HG03571 (cell line): ENCODE measurements around the gene SIGLEC1.

ENCODE experiments used
- ATAC-seq: cut with Tn5 transposase; IDR thresholded peaks from one replicate; pipeline ENCODE4 v1.9.1; 2021; ENCODE audit not compliant: unreplicated experiment

SIGLEC1 gene

GRCh38 chr20:3681352-3681930 lies 31.0 kb downstream of the SIGLEC1 start:
- no peak for ATAC-seq

DNA sequence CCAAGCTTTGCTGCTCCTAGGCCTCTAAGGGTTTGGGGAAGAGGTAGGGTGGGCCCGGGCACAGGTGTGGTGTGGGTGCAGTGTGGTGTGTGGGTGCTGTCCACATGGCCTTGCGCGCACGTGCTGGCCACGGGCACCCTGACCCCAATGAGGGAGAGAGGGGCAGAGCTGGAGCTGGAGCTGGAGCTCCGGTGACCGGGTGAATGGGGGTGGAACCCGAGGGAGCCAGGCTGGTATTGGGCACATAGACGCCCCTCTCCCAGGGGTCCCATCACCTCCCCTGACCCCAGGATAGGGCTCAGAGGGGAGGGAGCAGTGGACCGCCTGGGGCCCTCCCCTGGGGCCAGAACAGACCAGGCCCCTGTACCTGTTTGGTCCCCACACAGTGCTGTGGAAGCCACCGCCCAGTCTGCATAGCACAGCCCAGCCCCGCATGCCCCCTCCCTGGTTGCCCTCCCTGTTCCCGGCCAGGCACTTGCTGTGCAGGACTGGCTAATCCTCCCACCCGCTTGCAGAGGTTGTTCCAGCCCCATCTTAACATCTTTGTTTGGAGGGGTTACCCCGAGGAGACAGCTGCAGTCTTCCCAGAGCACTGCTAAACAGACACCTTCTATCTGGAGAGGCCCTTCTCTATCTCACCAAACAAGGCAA lies 31.6 kb downstream of the SIGLEC1 start:
- ATAC-seq = no peak

DNA sequence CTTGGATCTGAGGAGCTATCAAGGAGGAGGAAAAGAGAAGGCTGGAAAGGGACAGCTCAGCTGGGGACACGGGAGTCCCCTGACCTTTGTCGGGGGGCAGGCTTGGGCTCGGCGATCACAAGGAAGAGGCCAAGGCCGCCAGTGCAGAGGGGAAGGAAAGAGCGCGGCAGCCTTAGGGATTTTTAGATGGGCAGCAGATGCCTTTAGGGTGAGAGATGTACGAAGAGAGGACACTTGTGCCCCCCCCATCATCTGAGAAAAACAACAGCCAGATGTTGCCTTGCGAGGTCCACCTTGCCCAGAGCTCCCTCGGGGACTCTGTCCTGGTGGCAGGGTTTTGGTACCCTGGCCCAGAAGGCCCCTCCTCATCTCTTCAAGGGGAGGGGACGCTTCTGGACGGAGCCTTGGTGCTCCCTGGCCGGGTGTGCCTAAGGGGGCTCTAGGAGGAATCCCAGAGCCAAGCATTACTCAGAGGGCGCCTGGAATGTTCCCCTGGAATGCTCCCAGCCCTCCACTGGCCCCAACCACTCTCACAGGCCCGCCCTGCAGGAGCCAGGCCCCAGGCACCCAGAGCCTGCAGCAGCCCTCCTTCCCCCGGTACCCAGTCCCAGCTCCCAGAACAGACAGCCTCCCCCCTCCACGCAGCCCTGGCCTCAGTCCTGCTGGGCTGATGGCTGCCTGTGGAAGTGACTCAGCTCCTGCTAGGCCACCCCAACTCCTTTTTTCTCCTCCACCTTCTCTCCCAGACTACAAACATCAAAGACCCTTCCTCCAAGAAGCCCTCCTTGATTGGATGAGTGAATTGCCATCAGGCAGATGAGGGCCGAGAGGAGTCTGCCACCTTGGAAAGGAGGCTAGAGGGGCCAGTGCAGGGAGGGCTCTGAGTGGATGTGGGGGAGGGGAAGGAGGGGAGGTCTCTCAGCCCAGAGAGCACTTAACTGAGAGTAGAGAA lies 32.4 kb downstream of the SIGLEC1 start:
- no peak for ATAC-seq

DNA sequence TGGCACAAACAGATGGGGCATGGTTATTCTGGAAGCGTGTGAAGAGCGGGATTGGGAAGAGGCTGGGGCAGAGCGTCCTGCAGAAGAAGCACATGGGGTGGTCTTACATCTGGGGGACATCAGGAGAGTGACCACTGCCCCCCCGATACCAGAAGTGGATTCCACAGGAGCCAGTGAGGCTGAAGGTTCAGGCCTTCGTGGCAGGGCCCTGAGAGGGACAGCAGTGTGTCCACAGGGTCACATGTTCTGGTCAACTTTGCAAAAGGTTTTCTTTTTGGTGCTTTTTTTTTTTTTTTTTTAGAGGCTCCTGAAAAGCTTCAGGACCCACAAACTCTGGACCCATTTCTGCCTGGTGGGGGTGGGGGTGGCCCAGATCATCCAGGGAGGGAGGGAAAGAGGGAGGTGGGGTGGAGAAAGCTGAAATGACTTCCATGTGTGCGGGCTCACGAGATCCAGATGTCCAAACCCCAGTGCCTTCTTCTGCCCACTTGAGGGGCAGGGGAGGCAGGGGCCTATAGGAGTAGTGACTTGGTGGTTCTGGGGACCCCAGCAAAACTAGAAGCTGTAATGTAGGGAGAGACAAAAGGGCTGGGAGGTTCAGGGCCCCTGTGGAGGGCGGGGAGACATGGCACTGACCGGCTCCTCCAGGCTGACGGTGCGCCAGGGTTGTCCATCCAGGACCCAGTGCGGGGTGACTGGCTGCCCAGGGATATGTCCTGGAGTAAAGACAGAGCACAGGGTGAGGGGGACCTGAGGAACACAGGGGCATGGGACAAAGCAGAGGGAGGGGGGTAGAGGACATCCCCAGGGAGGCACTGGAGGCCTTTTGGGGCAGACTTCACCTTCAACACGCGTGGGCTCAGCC lies 33.3 kb downstream of the SIGLEC1 start:
- no peak for ATAC-seq

GRCh38 chr20:3678198-3678597 lies 34.2 kb downstream of the SIGLEC1 start:
- ATAC-seq = no peak

DNA sequence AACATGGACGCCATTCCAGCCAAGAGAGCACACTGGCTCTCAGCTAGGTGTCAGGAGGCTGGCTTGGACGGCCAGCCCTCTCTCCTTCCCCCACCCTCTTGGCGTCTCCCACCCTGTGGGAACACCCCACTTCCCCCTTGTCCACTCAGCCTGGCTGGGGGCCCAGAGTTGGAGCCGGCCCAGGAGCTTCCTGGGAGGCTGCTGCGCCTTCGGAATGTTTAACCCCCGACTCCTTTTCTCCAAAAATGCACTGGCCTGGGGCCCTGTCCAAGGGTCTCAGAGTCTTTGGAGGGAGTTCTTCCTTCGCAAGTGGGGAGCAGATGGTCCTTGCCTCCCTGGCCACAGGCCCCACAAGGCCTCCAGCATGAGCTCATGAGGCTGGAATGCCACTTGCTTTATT lies 34.7 kb downstream of the SIGLEC1 start:
- ATAC-seq = no peak

DNA sequence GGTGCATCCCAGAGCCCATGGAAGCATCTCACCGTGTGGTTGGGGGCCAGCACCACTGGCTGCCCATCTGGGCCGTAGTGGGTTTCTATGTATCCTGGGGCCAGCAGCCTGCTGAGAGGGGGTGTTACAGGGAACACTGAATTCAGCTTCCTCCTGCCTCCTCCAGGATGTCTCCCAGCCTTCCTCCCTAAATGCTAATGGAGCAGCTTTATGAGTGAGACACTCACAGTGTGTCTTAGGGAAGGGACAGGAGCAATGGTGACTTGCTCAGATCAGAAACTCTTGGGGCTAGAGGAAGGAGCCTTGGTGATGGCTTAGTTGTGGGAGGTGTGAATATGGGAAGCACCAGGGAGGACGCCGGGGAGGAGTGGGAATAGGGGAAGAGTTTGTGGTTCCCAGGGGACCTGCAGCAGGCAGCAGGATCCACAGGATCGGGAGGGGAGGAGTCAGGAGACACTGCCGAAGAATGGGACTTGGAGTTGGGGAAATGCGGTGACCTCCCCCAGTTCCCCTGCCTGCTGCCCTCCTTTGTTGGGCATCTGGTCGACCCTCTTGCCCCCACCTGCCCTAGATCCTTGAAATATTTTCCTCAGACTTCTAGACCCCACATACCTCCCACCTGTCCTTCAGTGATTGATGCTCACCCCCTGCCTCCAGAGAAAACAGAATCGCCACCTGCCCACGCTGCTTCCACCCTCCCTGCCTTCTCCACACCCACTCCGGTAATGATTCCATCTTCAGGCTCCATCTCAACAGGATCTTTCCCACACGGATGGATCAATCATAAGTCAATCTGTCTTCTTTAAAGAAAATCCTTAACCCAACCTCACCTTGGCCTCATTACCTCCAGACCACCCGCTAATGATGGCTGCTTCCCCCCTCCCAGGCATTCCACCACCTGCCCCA lies 37.2 kb downstream of the SIGLEC1 start:
- ATAC-seq = no peak

- no peak for ATAC-seq
Observed at GRCh38 chr20:3674447-3674846, 38.0 kb downstream of the SIGLEC1 start.

DNA sequence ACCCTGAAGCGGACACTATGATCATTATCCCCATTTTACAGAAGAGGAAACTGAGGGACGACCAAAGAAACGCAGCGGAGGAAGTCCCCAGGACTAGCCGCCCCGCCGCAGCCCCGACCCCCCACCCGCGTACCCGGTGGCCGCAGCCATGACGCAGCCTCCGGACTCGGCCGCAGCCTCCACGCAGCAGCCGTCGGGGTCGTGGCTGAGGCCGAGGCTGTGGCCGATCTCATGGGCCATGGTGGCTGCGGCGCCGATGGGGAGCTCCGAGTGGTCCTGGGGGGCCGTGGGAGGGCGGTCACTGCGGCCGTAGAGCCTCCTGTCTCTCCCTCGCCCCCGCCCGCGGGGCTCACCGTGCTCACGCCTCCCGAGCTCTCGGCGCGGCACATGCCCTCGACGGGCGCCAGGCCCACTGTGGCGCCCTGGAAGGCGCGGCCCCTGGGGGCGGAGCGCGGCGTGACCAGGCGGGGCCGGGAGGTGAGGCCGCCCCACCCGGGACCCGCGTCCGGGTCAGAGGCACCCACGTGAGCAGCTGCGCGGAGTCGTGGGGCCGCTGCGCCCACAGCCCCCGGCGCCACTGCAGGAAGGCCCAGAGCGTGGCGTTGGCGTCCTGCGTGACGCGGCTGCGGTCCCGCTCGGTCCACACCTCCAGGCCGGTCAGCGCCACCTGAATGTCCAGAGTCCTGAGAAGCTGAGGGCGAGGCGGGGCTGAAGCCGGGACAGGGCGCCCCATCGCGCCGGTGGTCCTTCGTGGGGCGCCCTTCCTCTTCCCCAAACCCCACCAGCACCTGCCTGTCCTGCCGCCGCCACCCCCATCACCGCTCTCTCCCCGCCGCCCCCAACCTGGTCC lies 39.0 kb downstream of the SIGLEC1 start:
- ATAC-seq = no peak

DNA sequence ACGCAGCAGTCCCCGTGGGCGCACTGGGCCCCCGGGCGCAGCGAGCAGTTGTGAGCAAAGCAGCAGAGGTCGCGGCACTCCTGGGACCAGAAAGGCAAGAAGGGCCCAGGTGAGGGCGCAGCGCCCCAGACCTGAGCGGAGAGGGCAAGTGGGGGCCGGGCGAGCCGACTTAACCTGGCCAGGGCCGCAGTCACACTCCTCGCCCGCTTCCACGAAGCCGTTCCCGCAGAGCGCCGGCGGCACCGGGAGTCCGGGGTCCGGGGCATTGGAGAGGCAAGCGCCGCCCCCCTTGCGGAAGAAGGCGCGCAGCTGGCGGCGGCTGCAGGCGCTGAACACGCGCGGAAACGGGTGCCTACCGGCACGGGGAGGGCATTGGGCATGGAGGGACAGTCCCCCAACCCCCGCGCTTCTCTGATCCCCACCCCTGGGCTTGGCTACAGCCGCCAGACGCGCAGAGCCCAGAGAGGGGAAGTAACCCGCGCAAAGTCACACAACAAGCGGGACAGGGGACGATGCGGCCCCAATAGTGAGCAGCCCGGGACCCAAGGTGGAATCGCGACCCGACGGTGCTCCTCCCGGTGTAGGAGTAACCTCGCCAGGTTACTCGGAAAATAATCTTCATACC lies 39.7 kb downstream of the SIGLEC1 start:
- no peak for ATAC-seq

DNA sequence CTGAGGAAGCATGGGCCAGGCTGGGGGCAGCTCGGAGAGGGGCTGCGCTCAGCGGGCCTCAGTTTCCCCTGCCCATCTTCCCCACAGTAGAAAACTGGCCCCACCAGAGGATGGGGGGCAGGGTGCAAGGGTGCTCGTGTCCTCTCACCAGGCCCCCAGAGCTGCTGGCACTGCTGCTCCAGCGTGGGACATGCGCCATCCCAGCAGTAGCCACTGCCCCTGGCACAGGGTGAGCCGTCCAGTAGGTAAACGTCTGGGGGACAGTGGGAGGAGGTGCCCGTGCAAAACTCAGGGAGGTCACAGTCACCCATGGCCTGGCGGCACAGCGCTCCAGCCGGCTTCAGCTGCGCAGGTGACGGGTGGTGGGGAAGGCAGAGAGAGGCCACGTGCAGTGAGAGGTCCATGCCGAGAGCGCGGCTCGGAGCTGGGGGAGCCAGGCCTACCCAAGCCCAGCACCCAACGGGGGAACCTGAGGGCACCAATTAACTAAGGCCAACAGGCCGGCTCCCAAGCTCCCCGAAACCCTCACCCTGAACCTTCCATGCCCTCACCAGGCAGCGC lies 40.3 kb downstream of the SIGLEC1 start:
- no peak for ATAC-seq

- no peak for ATAC-seq
Observed at GRCh38 chr20:3670945-3671344, 41.5 kb downstream of the SIGLEC1 start.

DNA sequence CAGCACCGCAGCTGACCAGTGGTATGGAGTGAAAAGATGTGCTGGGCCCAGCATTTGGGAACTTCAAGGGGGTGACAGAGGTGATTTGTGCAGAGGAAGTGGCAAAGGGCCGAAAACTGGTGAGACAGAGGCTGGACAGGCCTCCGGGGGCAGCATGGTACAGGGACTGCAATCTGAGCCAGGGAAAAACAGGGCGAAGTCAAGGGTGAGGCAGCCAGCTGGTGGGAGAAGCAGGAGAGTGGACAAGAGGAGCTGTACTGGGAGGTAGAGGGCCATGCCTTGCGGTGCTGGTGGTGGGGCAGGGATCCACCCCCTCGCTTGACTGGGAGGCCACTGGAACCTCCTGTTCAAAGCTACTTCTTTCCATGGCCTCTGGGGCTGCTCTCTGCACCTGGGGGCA lies 41.9 kb downstream of the SIGLEC1 start:
- ATAC-seq = no peak

GRCh38 chr20:3669710-3670367 lies 42.6 kb downstream of the SIGLEC1 start:
- no peak for ATAC-seq

- ATAC-seq = no peak
Observed at GRCh38 chr20:3667434-3668037, 44.9 kb downstream of the SIGLEC1 start.

GRCh38 chr20:3663858-3664257 lies 48.5 kb downstream of the SIGLEC1 start:
- ATAC-seq = no peak

- no peak for ATAC-seq
Observed at GRCh38 chr20:3663031-3663701, 49.2 kb downstream of the SIGLEC1 start, which contains the start of gene GFRA4. TSS of gene GFRA4 (minus strand) at chr20:3663399. CDS start at chr20:3663399, 0 bp downstream.
